Liver (tissue), 9 donors: ENCODE data around the gene EXOC3. TPM values are rescaled to one million over a fixed set of nuclear protein-coding genes. Genes with fewer than 3 reads are reported as not detected.

ENCODE experiments used
- DNase-seq: peaks from one replicate; pipeline ENCODE4 v3.0.0-alpha.2; 2017; ENCODE audit warnings: low spot score
- H3K27ac ChIP-seq, 2 donors: one replicate each; pipeline ENCODE4 v1.7.0; 2013; ENCODE audit warnings: inconsistent platforms in 2 of 2, low read length in 2 of 2, control low read depth in 1 of 2, low read depth in 1 of 2, mild to moderate bottlenecking in 1 of 2
- H3K27me3 ChIP-seq, 4 donors: one replicate each; pipeline versions ENCODE4 v1.6.1 to v1.7.0; 2013; ENCODE audit warnings: low read length in 3 of 4, inconsistent platforms in 1 of 4, mild to moderate bottlenecking in 1 of 4, moderate library complexity in 1 of 4; ENCODE audit not compliant: control insufficient read depth in 4 of 4, insufficient read depth in 4 of 4
- H3K36me3 ChIP-seq, 4 donors: one replicate each; pipeline versions ENCODE4 v1.6.1 to v1.7.0; 2013; ENCODE audit warnings: low read length in 3 of 4, mild to moderate bottlenecking in 3 of 4, low read depth in 1 of 4, moderate library complexity in 1 of 4; ENCODE audit not compliant: control insufficient read depth in 4 of 4, insufficient read depth in 3 of 4
- H3K4me1 ChIP-seq, 4 donors: one replicate each; pipeline versions ENCODE4 v1.6.1 to v1.7.0; 2013; ENCODE audit warnings: low read length in 3 of 4, mild to moderate bottlenecking in 3 of 4, moderate library complexity in 1 of 4; ENCODE audit not compliant: control insufficient read depth in 4 of 4, insufficient read depth in 4 of 4
- H3K4me3 ChIP-seq, 3 donors: one replicate each; pipeline versions ENCODE4 v1.6.1 to v1.7.0; 2013; ENCODE audit warnings: low read length in 3 of 3, control low read depth in 1 of 3, low read depth in 1 of 3, mild to moderate bottlenecking in 1 of 3
- H3K9ac ChIP-seq, 2 donors: one replicate each; pipeline ENCODE4 v1.7.0; 2013; ENCODE audit warnings: low read length in 2 of 2, mild to moderate bottlenecking in 2 of 2, moderate library complexity in 2 of 2, control low read depth in 1 of 2, low read depth in 1 of 2
- H3K9me3 ChIP-seq, 4 donors: one replicate each; pipeline versions ENCODE4 v1.6.1 to v1.7.0; 2013; ENCODE audit warnings: low read length in 3 of 4; ENCODE audit not compliant: control insufficient read depth in 4 of 4
- EGR1 ChIP-seq, 2 donors: IDR thresholded peaks; 2 replicates each; pipeline ENCODE4 v1.6.1; 2016 to 2018; ENCODE audit warnings: antibody characterized with exemption in 2 of 2, low read depth in 2 of 2
- FOXA1 ChIP-seq: IDR thresholded peaks from 2 replicates; pipeline ENCODE4 v1.6.1; 2016; ENCODE audit warnings: antibody characterized with exemption
- FOXA2 ChIP-seq: IDR thresholded peaks from 2 replicates; pipeline ENCODE4 v1.6.1; 2016; ENCODE audit warnings: antibody characterized with exemption
- HNF4A ChIP-seq, 2 donors: conservative IDR thresholded peaks; 2 replicates each; pipeline ENCODE4 v1.6.1; 2016; ENCODE audit warnings: antibody characterized with exemption in 2 of 2, mild to moderate bottlenecking in 2 of 2
- HNF4G ChIP-seq: IDR thresholded peaks from 2 replicates; pipeline ENCODE4 v1.6.1; 2016; ENCODE audit warnings: antibody characterized with exemption
- JUND ChIP-seq, 2 donors: IDR thresholded peaks; 2 replicates each; pipeline ENCODE4 v1.6.1; 2016; ENCODE audit warnings: antibody characterized with exemption in 2 of 2
- NR2F2 ChIP-seq: IDR thresholded peaks from 2 replicates; pipeline ENCODE4 v1.6.1; 2016; ENCODE audit warnings: antibody characterized with exemption
- RAD21 ChIP-seq, 2 donors: IDR thresholded peaks; 2 replicates each; pipeline ENCODE4 v1.6.1; 2016; ENCODE audit warnings: antibody characterized with exemption in 2 of 2, mild to moderate bottlenecking in 2 of 2
- RXRA ChIP-seq, 2 donors: IDR thresholded peaks; 2 replicates each; pipeline ENCODE4 v1.6.1; 2017 to 2018; ENCODE audit warnings: antibody characterized with exemption in 2 of 2, mild to moderate bottlenecking in 1 of 2
- SP1 ChIP-seq: IDR thresholded peaks from 2 replicates; pipeline ENCODE4 v1.6.1; 2018; ENCODE audit warnings: antibody characterized with exemption, mild to moderate bottlenecking
- TAF1 ChIP-seq: conservative IDR thresholded peaks from 2 replicates; pipeline ENCODE4 v1.6.1; 2016; ENCODE audit warnings: antibody characterized with exemption, mild to moderate bottlenecking
- YY1 ChIP-seq: IDR thresholded peaks from 2 replicates; pipeline ENCODE4 v1.6.1; 2016; ENCODE audit warnings: antibody characterized with exemption, mild to moderate bottlenecking
- WGBS: extraction: QIAGEN DNeasy Blood & Tissue Kit; methylation state at CpG from one replicate; pipeline ENCODE4 v1.1.7; 2013; 5-methylcytosine and 5-hydroxymethylcytosine counted together
- polyA plus RNA-seq, 2 donors: library from polyadenylated mRNA; stranded (reverse) in 1 of 2; unstranded in 1 of 2; fragments of 200-250 nt in 1 of 2; fragments of >200 nt in 1 of 2; fragmentation: Nextera tagmentation in 1 of 2; extraction: Ambion mirVana in 1 of 2; gene quantifications; one replicate each; pipeline versions ENCODE4 v1.2.1 to v1.2.3, GENCODE V29; 2013 to 2015
- total RNA-seq, 2 donors: library from RNA; depleted of rRNA; stranded (reverse); fragments of >200 nt; gene quantifications; one replicate each; pipeline ENCODE4 v1.2.3, GENCODE V29; 2014
- TF ChIP-seq, protein P1 (sequence below): fragments of 150-350 bp; IDR thresholded peaks from 2 replicates; pipeline ENCODE4 v1.5.1; 2017; ENCODE audit warnings: improper control_type of control experiment, low read depth, low read length; ENCODE audit not compliant: missing input control
- TF ChIP-seq, protein P2 (sequence below): IDR thresholded peaks from 2 replicates; pipeline ENCODE4 v1.6.1; 2016; ENCODE audit warnings: antibody characterized with exemption
- TF ChIP-seq, protein P3 (sequence below): IDR thresholded peaks from 2 replicates; pipeline ENCODE4 v1.6.1; 2016; ENCODE audit warnings: antibody characterized with exemption, mild to moderate bottlenecking
- TF ChIP-seq, protein P4 (sequence below): IDR thresholded peaks from 2 replicates; pipeline ENCODE4 v1.6.1; 2016; ENCODE audit warnings: antibody characterized with exemption
- TF ChIP-seq, protein P5 (sequence below): IDR thresholded peaks from 2 replicates; pipeline ENCODE4 v1.6.1; 2016; ENCODE audit warnings: antibody characterized with exemption
- donor health status: healthy.
- donor health status: healthy.
- donor health status: healthy.
- donor health status: healthy.
- donor health status: healthy.

Gene EXOC3
- total and polyA plus RNA-seq, 4 donors: 12.4 to 23.9 (median 18.5) TPM

DNA sequence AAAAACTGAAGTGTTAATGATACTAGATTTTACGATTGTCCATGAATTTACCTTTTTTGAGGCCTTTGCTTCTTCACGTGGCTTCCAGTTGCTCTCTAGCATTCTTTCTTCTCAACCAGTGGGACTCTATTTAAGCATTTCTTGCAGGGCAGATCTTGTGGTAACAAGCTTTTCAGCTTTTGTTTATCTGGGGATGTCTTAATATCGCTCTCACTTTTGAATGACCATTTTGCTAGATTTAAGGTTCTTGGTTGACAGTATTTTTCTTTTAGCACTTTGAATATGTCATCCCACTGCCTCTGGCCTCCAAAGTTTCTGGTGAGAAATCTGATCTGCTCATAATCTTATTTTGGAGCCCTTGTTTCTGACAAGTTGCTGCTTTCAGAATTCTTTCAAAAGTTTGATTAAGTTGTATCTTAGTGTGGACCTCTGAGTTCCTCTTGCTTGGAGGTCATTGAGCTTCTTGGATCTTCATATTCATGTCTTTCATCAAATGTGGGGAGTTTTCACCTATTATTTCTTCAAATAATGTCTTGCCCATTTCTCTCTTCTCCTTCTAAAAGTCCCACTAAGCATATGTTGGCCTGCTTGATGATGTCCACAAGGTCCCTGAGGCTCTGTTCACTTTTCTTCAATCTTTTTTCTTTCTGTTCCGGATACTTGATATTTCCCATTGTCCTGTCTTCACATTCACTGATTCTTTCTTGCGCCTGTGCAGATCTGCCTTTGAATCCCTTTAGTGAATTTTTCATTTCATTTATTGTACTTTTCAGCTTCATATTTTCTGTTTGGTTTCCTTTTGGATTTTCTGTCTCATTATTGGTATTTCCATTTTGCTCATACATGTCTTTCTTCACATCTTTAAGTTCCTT lies 8.8 kb downstream of the EXOC3 start:
- no peak overlapping the region for H3K27ac ChIP-seq
- H3K9me3 ChIP-seq: peaks cover 0 to 14% (median 0%) of the 10 kb centered on the region in 4 donors
- H3K9ac ChIP-seq: no peak overlapping the region
- TF ChIP-seq JUND (IDR thresholded peaks at IDR 0.05): no peak
- TF ChIP-seq RXRA (IDR thresholded peaks at IDR 0.05): no peak
- no peak for TF ChIP-seq HNF4A (conservative IDR thresholded peaks at IDR 0.05)
- no peak for TF ChIP-seq FOXA1
- no peak for TF ChIP-seq NR2F2
- TF ChIP-seq, protein P1, sequence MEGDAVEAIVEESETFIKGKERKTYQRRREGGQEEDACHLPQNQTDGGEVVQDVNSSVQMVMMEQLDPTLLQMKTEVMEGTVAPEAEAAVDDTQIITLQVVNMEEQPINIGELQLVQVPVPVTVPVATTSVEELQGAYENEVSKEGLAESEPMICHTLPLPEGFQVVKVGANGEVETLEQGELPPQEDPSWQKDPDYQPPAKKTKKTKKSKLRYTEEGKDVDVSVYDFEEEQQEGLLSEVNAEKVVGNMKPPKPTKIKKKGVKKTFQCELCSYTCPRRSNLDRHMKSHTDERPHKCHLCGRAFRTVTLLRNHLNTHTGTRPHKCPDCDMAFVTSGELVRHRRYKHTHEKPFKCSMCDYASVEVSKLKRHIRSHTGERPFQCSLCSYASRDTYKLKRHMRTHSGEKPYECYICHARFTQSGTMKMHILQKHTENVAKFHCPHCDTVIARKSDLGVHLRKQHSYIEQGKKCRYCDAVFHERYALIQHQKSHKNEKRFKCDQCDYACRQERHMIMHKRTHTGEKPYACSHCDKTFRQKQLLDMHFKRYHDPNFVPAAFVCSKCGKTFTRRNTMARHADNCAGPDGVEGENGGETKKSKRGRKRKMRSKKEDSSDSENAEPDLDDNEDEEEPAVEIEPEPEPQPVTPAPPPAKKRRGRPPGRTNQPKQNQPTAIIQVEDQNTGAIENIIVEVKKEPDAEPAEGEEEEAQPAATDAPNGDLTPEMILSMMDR: no peak
- TF ChIP-seq, protein P2, sequence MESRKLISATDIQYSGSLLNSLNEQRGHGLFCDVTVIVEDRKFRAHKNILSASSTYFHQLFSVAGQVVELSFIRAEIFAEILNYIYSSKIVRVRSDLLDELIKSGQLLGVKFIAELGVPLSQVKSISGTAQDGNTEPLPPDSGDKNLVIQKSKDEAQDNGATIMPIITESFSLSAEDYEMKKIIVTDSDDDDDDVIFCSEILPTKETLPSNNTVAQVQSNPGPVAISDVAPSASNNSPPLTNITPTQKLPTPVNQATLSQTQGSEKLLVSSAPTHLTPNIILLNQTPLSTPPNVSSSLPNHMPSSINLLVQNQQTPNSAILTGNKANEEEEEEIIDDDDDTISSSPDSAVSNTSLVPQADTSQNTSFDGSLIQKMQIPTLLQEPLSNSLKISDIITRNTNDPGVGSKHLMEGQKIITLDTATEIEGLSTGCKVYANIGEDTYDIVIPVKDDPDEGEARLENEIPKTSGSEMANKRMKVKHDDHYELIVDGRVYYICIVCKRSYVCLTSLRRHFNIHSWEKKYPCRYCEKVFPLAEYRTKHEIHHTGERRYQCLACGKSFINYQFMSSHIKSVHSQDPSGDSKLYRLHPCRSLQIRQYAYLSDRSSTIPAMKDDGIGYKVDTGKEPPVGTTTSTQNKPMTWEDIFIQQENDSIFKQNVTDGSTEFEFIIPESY: no peak
- TF ChIP-seq, protein P3, sequence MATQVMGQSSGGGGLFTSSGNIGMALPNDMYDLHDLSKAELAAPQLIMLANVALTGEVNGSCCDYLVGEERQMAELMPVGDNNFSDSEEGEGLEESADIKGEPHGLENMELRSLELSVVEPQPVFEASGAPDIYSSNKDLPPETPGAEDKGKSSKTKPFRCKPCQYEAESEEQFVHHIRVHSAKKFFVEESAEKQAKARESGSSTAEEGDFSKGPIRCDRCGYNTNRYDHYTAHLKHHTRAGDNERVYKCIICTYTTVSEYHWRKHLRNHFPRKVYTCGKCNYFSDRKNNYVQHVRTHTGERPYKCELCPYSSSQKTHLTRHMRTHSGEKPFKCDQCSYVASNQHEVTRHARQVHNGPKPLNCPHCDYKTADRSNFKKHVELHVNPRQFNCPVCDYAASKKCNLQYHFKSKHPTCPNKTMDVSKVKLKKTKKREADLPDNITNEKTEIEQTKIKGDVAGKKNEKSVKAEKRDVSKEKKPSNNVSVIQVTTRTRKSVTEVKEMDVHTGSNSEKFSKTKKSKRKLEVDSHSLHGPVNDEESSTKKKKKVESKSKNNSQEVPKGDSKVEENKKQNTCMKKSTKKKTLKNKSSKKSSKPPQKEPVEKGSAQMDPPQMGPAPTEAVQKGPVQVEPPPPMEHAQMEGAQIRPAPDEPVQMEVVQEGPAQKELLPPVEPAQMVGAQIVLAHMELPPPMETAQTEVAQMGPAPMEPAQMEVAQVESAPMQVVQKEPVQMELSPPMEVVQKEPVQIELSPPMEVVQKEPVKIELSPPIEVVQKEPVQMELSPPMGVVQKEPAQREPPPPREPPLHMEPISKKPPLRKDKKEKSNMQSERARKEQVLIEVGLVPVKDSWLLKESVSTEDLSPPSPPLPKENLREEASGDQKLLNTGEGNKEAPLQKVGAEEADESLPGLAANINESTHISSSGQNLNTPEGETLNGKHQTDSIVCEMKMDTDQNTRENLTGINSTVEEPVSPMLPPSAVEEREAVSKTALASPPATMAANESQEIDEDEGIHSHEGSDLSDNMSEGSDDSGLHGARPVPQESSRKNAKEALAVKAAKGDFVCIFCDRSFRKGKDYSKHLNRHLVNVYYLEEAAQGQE: no peak
- TF ChIP-seq SP1: no peak
- TF ChIP-seq, protein P4, sequence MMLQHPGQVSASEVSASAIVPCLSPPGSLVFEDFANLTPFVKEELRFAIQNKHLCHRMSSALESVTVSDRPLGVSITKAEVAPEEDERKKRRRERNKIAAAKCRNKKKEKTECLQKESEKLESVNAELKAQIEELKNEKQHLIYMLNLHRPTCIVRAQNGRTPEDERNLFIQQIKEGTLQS: no peak
- no peak overlapping the region for H3K4me3 ChIP-seq
- H3K4me1 ChIP-seq: no peaks in the 10 kb centered on the region
- DNase-seq: no peak
- peaks cover 14 to 69% (median 50%) of the 10 kb centered on the region in 4 donors for H3K36me3 ChIP-seq
- WGBS: 87% methylated on average over 5 of the region's 5 CpGs
- no peaks in the 10 kb centered on the region for H3K27me3 ChIP-seq

DNA sequence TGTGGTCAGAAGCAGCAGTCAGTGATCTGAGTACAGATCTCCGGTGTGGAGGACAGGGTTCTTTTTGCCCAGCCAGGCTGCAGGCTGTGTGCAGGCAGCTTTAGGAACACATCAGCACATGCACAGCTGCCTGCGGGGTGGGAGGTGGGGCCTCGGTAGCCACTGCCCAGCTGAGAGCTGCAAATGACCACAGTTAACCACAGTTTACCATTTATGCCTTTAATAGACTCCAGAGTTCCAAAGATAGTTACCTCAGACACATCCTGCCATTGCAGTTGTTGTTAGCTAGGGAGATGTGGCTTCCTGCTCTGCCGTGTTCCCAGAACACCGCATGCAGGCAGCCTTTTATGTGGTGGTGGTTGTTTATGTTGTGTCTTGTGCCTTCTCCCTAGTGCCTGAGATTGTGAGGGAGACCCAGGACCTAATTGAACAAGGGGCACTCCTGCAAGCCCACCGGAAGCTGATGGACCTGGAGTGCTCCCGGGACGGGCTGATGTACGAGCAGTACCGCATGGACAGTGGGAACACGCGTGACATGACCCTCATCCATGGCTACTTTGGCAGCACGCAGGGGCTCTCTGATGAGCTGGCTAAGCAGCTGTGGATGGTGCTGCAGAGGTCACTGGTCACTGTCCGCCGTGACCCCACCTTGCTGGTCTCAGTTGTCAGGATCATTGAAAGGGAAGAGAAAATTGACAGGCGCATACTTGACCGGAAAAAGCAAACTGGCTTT lies 10.2 kb downstream of the EXOC3 start:
- Histone ChIP-seq H3K36me3 (peaks cover 14 to 70% (median 54%) of the 10 kb centered on the region in 4 donors), H3K27me3 (no peaks in the 10 kb centered on the region), H3K9ac (no peak overlapping the region), H3K9me3 (peaks cover 0 to 14% (median 0%) of the 10 kb centered on the region in 4 donors), H3K4me3 (no peak overlapping the region), H3K4me1 (no peaks in the 10 kb centered on the region), H3K27ac (no peak overlapping the region)
- 97% methylated on average over 17 of the region's 17 CpGs for WGBS
- DNase-seq: no peak
- no peak for TF ChIP-seq YY1
- TF ChIP-seq, protein P3: no peak
- TF ChIP-seq EGR1 (IDR thresholded peaks at IDR 0.05; ENCODE audit: low read depth in 2 of 2): no peak
- TF ChIP-seq TAF1: no peak
- TF ChIP-seq, protein P4: no peak
- TF ChIP-seq SP1: no peak
- no peak for TF ChIP-seq FOXA2
- TF ChIP-seq, protein P5, sequence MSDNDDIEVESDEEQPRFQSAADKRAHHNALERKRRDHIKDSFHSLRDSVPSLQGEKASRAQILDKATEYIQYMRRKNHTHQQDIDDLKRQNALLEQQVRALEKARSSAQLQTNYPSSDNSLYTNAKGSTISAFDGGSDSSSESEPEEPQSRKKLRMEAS: no peak
- no peak for TF ChIP-seq NR2F2
- TF ChIP-seq HNF4A (conservative IDR thresholded peaks at IDR 0.05): no peak
- no peak for TF ChIP-seq RAD21 (IDR thresholded peaks at IDR 0.05)
- no peak for TF ChIP-seq HNF4G
